GM06990 (cell line): ENCODE data around the gene PAX6.
A peak's percentile ranks its signal among the peaks of the same experiment; 100 is the strongest.

Experiments used
- DNase-seq: peaks from one replicate; pipeline ENCODE4 v3.0.0-alpha.2; 2011; ENCODE audit not compliant: insufficient read length; ENCODE audit errors: extremely low read depth
- H3K27me3 ChIP-seq: replicated peaks from 2 replicates; pipeline ENCODE4 v1.6.0; 2011; ENCODE audit warnings: low read length; ENCODE audit not compliant: control insufficient read depth, insufficient read depth
- H3K36me3 ChIP-seq: 2 replicates; pipeline ENCODE4 v1.5.1; 2011; ENCODE audit warnings: low read length; ENCODE audit not compliant: control insufficient read depth, insufficient read depth
- H3K4me3 ChIP-seq: replicated peaks from 2 replicates; pipeline ENCODE4 v1.5.1; 2011; ENCODE audit warnings: low read depth, mild to moderate bottlenecking, control low read depth, low read length
- TF ChIP-seq, protein P1 (sequence below): IDR thresholded peaks from 2 replicates; pipeline ENCODE4 v1.5.1; 2011; ENCODE audit warnings: low read length, control low read depth, mild to moderate bottlenecking, inconsistent platforms; ENCODE audit not compliant: insufficient read depth, poor library complexity, severe bottlenecking

The PAX6 gene

DNA sequence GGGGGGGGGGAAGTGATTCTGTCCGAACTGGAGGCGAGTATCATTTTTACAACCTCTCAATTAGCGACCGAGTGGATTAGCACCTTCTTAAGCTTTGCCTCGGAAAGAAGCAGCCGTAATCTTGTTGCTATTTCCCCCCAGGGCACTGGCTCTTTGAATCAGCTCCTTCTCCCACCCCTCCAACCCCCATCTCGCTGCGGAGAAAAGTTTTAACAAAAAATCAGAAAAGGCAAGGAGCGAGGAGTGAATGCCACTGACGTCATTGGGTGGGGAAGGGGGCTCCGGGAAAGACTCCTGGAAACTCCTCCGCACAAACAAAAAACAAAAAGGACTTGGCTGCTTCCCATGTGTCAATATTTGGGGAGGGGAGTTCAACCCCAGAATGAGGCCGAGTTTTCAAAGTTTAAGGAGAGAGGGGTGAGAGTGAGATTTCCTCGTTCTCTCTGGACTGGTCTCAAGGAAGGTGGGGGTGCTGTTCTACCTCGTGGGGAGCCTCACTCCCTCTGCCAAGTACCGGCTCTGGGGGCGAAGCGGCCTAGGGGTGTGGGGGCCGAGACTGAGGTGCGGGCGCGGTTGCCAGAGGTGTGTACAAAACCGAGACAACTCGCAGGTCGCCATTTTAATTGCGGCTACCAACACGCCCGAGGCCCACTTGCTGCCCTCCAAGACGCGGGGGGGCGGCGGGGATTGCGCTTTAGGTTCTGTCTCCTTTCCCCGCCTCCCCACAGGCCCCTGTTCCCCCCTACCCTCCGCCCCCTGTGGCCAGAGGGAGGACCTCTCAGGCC, 2.5 kb upstream of the PAX6 start:
- H3K36me3 ChIP-seq = no peaks in the 10 kb centered on the region
- H3K27me3 ChIP-seq = peaks cover 10% of the 10 kb centered on the region; the same call in 1 of the 2 replicates
- DNase-seq = no peak
- TF ChIP-seq, protein P1, sequence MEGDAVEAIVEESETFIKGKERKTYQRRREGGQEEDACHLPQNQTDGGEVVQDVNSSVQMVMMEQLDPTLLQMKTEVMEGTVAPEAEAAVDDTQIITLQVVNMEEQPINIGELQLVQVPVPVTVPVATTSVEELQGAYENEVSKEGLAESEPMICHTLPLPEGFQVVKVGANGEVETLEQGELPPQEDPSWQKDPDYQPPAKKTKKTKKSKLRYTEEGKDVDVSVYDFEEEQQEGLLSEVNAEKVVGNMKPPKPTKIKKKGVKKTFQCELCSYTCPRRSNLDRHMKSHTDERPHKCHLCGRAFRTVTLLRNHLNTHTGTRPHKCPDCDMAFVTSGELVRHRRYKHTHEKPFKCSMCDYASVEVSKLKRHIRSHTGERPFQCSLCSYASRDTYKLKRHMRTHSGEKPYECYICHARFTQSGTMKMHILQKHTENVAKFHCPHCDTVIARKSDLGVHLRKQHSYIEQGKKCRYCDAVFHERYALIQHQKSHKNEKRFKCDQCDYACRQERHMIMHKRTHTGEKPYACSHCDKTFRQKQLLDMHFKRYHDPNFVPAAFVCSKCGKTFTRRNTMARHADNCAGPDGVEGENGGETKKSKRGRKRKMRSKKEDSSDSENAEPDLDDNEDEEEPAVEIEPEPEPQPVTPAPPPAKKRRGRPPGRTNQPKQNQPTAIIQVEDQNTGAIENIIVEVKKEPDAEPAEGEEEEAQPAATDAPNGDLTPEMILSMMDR = no peak
- H3K4me3 ChIP-seq = peak overlapping the region; percentile 49

DNA sequence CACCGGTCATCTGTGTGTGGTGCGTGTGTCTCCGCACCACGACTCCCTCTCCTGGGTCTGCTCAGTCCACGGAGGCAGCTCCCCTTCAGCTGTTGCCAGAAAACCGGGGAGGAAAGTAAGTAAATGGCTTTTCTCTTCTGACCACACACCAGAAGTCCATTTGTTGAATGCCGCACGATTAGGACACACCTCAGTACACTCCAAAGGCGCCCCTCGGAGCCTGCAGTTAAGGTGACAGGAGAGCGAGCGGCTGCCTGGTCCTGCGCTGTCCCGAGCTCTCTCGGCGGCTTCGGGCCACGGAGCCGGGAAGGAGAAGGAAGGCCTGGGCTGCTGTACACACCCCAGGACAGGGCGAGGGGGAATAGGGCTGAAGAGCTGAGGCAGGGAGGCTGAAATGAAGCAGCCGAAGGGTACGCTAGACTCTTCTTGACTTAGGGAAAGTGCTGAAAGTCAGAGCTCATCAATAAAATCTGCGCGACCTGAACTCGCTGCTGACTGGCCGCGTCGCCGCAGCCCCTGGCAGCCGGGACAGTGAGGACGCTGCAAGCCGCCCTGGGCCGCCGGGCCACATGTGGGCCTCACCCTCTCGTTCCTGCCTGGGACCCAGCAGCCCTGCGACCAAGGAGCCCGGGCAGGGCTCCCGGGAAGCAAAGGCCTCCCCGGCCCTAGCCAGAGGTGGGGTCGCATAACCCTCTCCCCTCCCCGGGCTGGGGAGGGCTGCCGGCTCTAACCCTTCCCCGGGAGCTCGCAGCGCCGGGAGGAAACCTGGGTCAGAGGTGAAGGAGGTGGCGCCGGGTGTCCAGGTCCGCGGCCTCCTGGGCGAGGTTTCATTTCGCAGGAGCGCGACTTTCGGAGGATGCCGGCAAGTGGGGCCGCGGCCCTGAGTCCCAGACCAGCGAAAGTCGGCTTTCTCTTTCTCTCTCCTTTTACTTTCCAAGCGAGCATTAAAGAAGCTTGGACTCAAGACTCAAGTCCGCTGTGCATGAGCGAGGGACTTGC, 1.6 kb upstream of the PAX6 start:
- Histone ChIP-seq H3K36me3 (no peaks in the 10 kb centered on the region), H3K27me3 (peaks cover 10% of the 10 kb centered on the region; the same call in 1 of the 2 replicates), H3K4me3 (peak overlapping the region; percentile 49)
- TF ChIP-seq, protein P1 = no peak
- DNase-seq = no peak

DNA sequence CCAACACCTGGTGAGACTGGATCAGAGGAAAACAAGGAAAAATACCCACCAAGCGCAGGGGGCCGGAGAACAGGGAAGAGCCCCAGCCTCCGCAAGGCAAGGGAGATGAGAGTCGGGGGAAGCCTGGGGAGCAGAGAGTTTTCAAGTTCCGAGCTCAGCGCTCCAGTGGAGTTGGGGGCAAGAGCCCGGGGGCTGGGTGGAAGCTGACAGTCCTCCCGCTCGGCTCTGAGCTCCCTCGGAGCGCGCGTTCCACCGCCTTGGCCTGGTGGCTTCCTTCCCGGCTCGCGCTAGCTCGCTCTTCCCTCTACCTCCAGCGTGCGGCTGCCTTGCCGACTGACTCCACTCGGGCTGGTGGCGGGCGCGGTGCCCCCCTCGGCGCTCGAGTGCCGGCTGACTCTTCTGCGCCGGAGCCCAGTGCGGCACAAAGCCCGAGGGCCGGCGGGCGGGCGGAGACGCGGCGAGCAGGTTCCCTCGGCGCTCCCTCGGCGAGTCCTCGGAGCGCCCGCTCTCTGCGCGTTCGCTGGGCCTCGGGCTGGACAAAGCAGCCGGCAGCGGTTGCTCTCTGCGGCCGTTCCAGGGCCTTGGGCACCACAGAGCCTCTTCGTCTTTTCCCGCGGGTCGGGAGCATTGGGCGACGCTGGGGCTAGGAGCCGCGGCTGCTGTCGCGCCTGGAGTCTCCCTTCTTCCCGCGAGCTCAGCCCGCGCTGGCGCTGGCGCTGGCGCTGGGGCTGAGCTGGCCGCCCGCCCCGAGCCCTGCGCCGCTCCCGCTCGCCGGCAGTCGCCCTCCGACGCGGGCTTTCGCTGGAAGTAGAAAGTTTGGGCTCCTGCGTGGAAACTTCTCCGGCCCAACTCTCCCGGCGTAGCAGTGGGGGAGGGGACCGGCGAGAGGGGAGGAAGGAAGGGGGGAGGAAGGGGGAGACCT, 1.0 kb downstream of the PAX6 start:
- TF ChIP-seq, protein P1 = no peak
- H3K27me3 ChIP-seq = peaks cover 9% of the 10 kb centered on the region
- H3K4me3 ChIP-seq = peak overlapping the region; percentile 43
- H3K36me3 ChIP-seq = no peaks in the 10 kb centered on the region
- no peak for DNase-seq

DNA sequence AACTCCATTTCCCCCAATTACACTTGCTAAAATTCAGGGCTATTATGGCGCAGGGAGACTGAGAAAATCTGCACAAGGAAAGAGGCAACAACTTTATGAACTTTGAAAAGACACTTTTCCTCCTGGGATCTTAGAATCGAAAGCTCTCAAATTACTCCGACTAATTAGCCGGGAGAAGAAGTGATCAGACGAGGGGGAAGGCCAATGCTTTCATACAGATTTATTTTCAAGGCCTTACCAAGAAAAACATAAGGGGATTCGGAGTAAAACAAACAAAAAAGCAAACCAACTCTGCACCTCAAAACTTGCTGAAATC, 1.6 kb downstream of the PAX6 start:
- no peak overlapping the region for H3K4me3 ChIP-seq
- peaks cover 11% of the 10 kb centered on the region for H3K27me3 ChIP-seq

More for the DNA sequence above, 1.6 kb downstream of the PAX6 start:
- DNase-seq = no peak
- H3K36me3 ChIP-seq = no peaks in the 10 kb centered on the region
- TF ChIP-seq, protein P1 = no peak
